ENCODE results near the gene ERC2. TPM values are rescaled to one million over a fixed set of nuclear protein-coding genes. Genes with fewer than 3 reads are reported as not detected.

ERC2 gene
- total and polyA plus RNA-seq, 2 donors (not counting 3 experiments of a cell fraction or from before 2014, with no cell fraction given): 5.6 to 15.5 TPM

DNA sequence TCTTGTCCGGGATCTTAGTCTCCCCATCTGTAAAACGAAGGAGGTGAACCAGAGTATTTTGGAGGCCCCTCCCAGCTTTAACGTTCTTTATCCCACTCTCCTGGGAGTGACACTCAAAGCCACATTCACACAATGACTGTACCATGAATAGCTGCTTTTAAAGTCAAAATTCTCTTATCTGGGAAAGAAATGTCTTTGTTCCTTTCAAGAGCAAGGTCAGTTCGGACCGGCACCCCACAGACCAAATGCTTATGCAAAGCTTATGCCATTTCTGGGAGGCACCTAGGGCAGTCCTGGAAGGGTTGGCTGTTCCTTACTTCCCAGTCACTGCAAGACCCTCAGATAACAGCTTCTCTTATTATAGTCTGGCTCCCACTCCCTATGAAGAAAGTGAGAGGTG, 927.7 kb downstream of the ERC2 start:
- Histone ChIP-seq H3K27me3 (ENCODE audit: control insufficient read depth in 2 of 2, insufficient read depth in 2 of 2, low read length in 2 of 2) (no peaks in the 10 kb centered on the region), H4K20me1 (replicated peaks; ENCODE audit: control insufficient read depth, extremely low read depth, insufficient read depth, low read length) (no peaks in the 10 kb centered on the region), H3K4me2 (ENCODE audit: insufficient read depth, low read length) (no peak overlapping the region), H2AFZ (ENCODE audit: low read depth, low read length) (no peak overlapping the region), H3K4me1 (ENCODE audit: control insufficient read depth, extremely low read depth, insufficient read depth, low read length) (no peaks in the 10 kb centered on the region), H3K9me3 (replicated peaks; ENCODE audit: control insufficient read depth, insufficient read depth, low read length) (no peaks in the 10 kb centered on the region), H3K9ac (replicated peaks; ENCODE audit: extremely low read depth, insufficient read depth, low read length) (no peak overlapping the region), H3K27ac (ENCODE audit: insufficient read depth, low read depth, low read length) (no peak overlapping the region), H3K79me2 (ENCODE audit: control insufficient read depth, insufficient read depth, low read length) (no peaks in the 10 kb centered on the region), H3K4me3 (replicated peaks in 1 of 3; ENCODE audit: insufficient read depth in 1 of 3, low read depth in 1 of 3, low read length in 3 of 3) (no peak overlapping the region), H3K36me3 (ENCODE audit: control insufficient read depth in 2 of 2, extremely low read depth in 1 of 2, insufficient read depth in 2 of 2, low read length in 2 of 2) (no peaks in the 10 kb centered on the region), H3K9me1 (replicated peaks; ENCODE audit: control insufficient read depth, extremely low read depth, insufficient read depth, low read length) (no peaks in the 10 kb centered on the region)
- DNase-seq (ENCODE audit: low read depth, low spot score): no peak
- no peak for FAIRE-seq
- TF ChIP-seq CTCF (IDR thresholded peaks at IDR 0.05; ENCODE audit: extremely low read depth in 1 of 2, insufficient read depth in 1 of 2, low read depth in 1 of 2, low read length in 2 of 2) (no peak), MAX (IDR thresholded peaks at IDR 0.05; ENCODE audit: insufficient read depth, insufficient read length) (no peak), POLR2A (IDR thresholded peaks at IDR 0.05; ENCODE audit: low read depth, low read length) (no peak), JUN (IDR thresholded peaks at IDR 0.05; ENCODE audit: borderline replicate concordance, insufficient read depth, insufficient read length, low read depth) (no peak), EZH2 (IDR thresholded peaks at IDR 0.05; ENCODE audit: borderline replicate concordance, low read depth, low read length, severe bottlenecking) (no peak), FOS (IDR thresholded peaks at IDR 0.05; ENCODE audit: borderline replicate concordance, insufficient read depth, low read length) (no peak), POLR2AphosphoS5 (IDR thresholded peaks at IDR 0.05; ENCODE audit: insufficient read depth, low read depth, low read length) (no peak), MYC (IDR thresholded peaks at IDR 0.05; ENCODE audit: low read depth, low read length) (no peak), GATA2 (IDR thresholded peaks at IDR 0.05; ENCODE audit: insufficient read depth, insufficient read length, low read depth, low read length) (no peak)
- intact Hi-C loops (cut with micrococcal nuclease): no loop called here
- BruUV-seq (replicated peaks): no TSS peak
- ChIA-PET CTCF (interaction anchor here (0.9 kb wide), 1 partner anchor 9 kb away, joined by 3 read pairs; no protein-coding TSS in a partner anchor), POLR2A (no interaction called here)
- dilution Hi-C loops (cut with MboI; ENCODE audit: extremely low pct_ligation_motif_present, low sequenced_read_pairs): no loop called here
